ENCODE data around the gene CEACAM3.

Gene CEACAM3

DNA sequence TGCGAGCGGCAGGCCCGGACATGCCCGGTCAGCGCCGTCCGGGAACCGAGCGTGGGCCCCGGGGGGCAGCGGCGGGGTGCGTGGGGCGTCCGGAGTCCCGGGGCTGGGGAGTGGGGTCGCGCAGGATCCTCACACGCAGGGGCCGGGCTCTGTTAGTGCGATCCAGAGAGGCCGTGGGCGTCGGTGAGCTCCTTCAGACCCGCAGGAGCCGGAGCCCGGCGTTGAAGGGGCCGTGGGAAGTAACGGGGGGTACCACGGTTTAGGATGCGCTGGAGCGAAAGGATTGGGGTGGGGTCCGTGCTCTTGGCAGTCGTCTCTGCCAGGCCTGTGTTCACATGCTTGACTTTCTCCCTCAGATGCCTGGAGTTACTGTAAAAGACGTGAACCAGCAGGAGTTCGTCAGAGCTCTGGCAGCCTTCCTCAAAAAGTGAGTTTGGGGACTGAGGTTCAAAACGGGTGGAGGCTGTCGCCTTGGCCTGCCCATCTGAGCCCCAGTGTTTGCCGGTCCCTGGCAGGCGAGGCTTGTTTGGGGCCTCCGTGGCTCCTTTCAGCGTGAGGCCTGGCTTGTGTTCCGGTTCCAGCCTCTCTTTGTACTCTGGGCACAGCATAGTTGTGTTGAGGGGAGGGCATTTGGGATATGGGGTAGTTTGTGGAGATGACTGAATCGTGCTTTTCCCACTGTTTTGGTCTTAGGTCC, 64.2 kb downstream of the CEACAM3 start:
- Mint-ChIP-seq H3K27ac (peak overlapping the region; percentile 88), H3K9me3 (no peaks in the 10 kb centered on the region), H3K4me1 (peaks cover 50% of the 10 kb centered on the region), H3K4me3 (peak overlapping the region; percentile 82), H3K27me3 (no peaks in the 10 kb centered on the region), H3K36me3 (peaks cover 43% of the 10 kb centered on the region)
- CTCF ChIA-PET, result interaction anchor here (0.8 to 3.9 kb wide), 8 partner anchors 11 to 189 kb away, joined by 3 to 37 read pairs (median 4); partner anchors contain the start of gene RABAC1
- DNase-seq, result peak; percentile 47

Data from activated naive CD4-positive, alpha-beta T cell treated with anti-CD3 and anti-CD28 coated beads, Interleukin-2, amount 10 ng/mL, durations not matched to agents 7 days and 5 days (primary cell).